Measurements from ENCODE around the gene FGF3.

The FGF3 gene

DNA sequence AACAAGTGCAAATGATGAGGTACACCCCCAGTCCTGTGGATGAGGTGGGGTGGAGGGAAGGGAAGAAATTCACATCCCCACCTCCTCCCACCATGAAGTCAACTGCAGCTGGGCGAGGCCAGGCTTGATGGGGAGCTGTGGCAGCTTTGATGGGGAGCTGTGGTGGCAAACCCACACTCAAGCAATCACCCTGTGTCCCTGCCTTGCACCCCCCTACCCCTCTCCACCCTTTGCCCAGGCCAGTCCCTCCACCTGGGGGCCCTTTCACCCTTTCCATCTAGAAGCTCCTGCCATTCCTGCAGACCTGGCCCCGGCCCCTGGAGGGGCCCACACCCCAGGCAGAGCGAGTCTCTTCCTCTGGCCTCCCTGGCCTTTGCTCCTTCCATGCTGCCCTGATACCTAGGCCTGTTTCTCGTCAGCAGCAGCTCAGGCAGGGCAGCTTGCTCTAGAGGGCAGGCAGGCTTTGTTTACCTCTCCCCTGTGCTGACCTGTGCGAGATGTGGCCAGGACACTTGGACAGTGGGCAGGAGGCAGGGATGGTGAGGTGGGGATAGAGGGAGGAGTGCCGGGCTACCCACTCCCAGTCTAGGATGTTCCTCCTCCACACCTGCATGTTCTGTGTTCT, 4.5 kb upstream of the FGF3 start:
- H3K27me3 ChIP-seq, result peaks cover 38% of the 10 kb centered on the region
- peaks cover 4% of the 10 kb centered on the region; the same call in 1 of the 2 replicates for H3K4me1 ChIP-seq
- H3K4me3 ChIP-seq (ENCODE audit: low read depth, low read length), result no peak overlapping the region
- no peaks in the 10 kb centered on the region for H3K36me3 ChIP-seq
- no peak for DNase-seq
- TF ChIP-seq, protein P1, sequence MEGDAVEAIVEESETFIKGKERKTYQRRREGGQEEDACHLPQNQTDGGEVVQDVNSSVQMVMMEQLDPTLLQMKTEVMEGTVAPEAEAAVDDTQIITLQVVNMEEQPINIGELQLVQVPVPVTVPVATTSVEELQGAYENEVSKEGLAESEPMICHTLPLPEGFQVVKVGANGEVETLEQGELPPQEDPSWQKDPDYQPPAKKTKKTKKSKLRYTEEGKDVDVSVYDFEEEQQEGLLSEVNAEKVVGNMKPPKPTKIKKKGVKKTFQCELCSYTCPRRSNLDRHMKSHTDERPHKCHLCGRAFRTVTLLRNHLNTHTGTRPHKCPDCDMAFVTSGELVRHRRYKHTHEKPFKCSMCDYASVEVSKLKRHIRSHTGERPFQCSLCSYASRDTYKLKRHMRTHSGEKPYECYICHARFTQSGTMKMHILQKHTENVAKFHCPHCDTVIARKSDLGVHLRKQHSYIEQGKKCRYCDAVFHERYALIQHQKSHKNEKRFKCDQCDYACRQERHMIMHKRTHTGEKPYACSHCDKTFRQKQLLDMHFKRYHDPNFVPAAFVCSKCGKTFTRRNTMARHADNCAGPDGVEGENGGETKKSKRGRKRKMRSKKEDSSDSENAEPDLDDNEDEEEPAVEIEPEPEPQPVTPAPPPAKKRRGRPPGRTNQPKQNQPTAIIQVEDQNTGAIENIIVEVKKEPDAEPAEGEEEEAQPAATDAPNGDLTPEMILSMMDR (IDR thresholded peaks at IDR 0.05; ENCODE audit: low read depth, low read length), result no peak
- H3K9me3 ChIP-seq, result no peaks in the 10 kb centered on the region; the same call in 1 of the 2 replicates

DNA sequence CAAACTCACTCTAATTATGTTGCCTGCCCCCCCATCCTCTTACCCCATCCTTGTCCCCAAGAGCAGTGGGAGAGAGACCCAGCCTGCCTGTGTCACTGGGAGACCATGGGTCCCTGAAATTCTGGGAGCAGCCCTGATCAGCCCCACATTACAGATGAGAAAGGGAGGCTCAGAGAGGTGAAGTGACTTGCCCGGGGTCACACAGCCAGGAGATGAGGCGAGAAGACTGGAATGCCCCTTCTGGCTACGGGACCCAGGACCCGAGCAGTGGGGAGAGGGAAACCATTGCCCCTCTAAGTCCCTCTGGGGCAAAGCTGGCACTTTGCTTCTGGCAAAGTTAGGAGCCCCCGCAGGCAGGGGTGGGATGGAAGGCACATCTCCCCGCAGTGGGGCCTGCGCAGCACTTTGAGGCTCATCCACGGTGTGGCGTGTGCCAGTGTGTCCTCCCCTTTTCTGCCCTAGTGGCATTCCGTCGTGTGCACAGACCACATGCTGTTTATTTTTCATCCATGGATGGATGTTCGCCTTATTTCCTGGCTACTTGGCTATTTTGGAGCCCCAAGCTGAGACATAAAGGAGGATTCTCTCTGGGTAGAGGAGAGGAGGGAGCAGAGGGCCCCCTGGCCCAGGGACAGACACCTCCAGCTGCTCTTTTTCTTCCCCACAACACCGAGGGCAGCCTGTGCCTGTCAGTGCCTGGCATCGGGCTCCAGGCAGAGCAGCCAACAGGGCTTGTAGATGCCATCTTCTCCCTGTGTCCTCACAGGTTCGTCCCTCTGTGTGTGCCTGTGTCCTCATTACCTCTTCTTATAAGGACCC, 3.7 kb upstream of the FGF3 start:
- H3K27me3 ChIP-seq, result peaks cover 46% of the 10 kb centered on the region
- no peak for DNase-seq
- no peaks in the 10 kb centered on the region; the same call in 1 of the 2 replicates for H3K9me3 ChIP-seq
- H3K36me3 ChIP-seq, result no peaks in the 10 kb centered on the region
- H3K4me1 ChIP-seq, result peaks cover 4% of the 10 kb centered on the region; the same call in 1 of the 2 replicates
- TF ChIP-seq, protein P1 (IDR thresholded peaks at IDR 0.05; ENCODE audit: low read depth, low read length), result no peak
- H3K4me3 ChIP-seq (ENCODE audit: low read depth, low read length), result no peak overlapping the region

DNA sequence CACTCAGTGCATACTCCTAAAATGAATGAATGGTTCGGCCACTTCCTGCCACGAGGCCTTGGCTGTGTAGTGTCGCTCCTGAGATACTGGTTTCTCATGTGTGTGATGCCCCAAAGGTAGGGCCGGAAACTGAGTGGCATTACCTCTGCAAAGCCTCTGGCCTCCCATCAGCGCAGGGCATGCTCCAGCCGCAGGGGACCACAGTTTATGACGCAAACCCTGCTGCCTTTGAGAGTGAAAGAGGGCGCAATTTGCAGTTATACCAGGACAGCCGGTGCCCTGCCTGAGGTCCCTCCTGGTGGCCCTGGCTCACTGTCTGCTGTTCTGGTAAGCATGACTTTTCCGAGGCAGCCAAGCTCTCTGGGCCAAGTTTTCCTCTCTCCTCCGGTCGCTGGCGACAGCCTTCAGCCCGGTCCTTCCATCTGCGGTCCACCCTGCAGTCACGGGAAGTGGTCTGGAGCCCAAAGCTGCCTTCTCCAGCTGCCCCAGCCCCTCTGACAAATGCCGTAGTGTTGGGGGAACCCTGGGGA, 2.4 kb upstream of the FGF3 start:
- H3K4me3 ChIP-seq (ENCODE audit: low read depth, low read length), result no peak overlapping the region
- H3K4me1 ChIP-seq, result peaks cover 4% of the 10 kb centered on the region; the same call in 1 of the 2 replicates
- DNase-seq, result no peak
- H3K9me3 ChIP-seq, result no peaks in the 10 kb centered on the region; the same call in 1 of the 2 replicates
- TF ChIP-seq, protein P1 (IDR thresholded peaks at IDR 0.05; ENCODE audit: low read depth, low read length), result no peak
- H3K27me3 ChIP-seq, result peaks cover 59% of the 10 kb centered on the region
- no peaks in the 10 kb centered on the region for H3K36me3 ChIP-seq

DNA sequence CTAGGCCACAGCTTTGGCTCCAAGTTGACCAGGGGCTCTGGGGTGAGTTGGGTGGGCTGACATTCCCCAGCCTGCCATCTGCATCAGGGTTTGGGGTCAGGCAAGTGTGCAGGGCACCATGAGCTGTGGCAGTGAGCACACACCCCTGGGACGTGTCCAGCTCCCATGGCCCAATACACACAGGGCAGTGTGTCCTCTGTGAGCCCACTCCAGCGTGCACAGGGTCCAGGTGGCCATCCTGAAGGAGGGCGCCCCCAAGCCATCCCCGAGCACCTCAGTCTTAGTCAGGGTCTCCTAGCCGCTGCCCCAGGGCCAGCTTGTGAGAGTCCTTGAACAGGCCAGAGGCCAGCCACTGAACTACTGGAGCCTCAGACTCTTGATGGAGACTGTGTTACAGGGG, 1.2 kb upstream of the FGF3 start:
- TF ChIP-seq, protein P1 (IDR thresholded peaks at IDR 0.05; ENCODE audit: low read depth, low read length), result no peak
- H3K9me3 ChIP-seq, result no peaks in the 10 kb centered on the region; the same call in 1 of the 2 replicates
- no peak overlapping the region for H3K4me3 ChIP-seq (ENCODE audit: low read depth, low read length)
- no peaks in the 10 kb centered on the region for H3K36me3 ChIP-seq
- peaks cover 4% of the 10 kb centered on the region; the same call in 1 of the 2 replicates for H3K4me1 ChIP-seq
- DNase-seq, result no peak
- peaks cover 71% of the 10 kb centered on the region for H3K27me3 ChIP-seq

DNA sequence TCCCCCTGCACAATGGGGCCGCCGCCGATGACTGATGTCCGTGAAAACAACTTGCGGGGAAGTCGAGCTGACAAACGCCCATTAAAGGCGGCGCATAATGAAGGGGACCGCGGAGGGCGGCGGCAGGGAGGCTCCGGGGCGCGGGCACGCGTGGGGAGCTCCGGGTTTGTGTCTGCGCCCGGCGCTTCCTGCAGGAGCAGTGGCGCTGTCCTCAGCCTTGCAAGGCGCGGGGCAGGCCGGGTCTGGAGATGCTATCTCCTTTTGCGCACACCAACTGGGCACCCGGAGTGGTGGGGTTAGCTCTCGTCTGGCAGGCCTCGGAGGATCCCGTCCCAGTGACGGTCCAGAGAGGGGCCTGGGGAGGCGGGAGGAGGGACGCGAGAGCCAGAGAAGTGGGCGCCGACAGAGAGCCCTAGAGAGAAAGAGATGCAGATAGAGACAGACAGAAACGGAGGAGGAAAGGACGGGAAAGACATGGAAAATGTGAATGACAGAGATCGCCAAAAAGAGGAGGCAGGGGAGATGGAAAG, 390 bp upstream of the FGF3 start:
- Histone ChIP-seq H3K4me3 (ENCODE audit: low read depth, low read length) (no peak overlapping the region), H3K27me3 (peaks cover 77% of the 10 kb centered on the region), H3K36me3 (no peaks in the 10 kb centered on the region), H3K9me3 (no peaks in the 10 kb centered on the region; the same call in 1 of the 2 replicates), H3K4me1 (peaks cover 4% of the 10 kb centered on the region; the same call in 1 of the 2 replicates)
- peak; percentile 67 for DNase-seq
- TF ChIP-seq, protein P1 (IDR thresholded peaks at IDR 0.05; ENCODE audit: low read depth, low read length), result peak; percentile 4; the same call in 1 of the 2 replicates

Measured in BE2C (cell line).